ENCODE results near the gene FOXG1.

The FOXG1 gene

DNA sequence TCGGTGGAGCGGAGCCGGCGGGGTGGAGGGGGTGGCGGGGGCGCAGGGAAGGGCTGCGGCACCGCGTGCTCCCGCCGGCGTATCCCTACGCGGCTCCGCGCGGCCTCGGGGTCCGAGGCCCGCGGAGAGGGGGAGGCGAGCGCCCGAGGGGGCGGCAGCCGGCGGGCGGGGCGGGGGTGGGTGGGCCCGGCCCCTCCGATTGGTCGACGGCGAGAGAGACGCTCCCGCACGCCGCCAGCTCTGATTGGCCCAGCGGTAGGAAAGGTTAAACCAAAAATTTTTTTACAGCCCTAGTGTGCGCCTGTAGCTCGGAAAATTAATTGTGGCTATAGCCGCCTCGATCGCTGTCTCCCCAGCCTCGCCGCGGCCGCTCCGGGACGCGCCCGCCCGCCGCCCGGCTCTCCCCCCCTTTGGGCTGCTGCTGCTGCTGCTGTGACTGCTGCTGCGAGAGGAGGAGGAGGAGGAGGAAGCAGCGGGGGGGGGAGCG lies at the start of gene FOXG1:
FOXG1 (plus strand) TSS at position 319 of the 487 bp plus-strand sequence. CDS start 493 bp downstream, outside the sequence.
- peak; percentile 86 for DNase-seq (ENCODE audit: low spot score)

DNA sequence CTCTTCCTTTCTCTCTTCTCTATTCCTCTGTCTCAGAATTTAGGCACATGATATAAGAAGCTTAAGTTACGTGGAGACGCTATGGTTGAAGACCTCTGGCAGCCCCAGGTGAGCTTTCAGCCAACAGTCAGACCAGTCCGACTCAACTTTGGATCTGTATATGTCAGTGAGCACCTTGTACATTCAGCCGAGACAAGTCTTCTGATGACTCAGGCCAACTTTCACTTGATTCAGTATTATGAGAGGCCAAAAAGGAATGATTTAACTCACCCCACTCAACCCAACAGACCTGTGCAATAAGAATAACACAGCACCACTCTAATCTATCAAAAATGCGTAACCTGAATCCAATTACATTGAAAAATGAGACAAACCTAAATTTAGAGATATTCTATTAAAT lies 47.5 kb upstream of the FOXG1 start:
- no peak for DNase-seq (ENCODE audit: low spot score)

DNA sequence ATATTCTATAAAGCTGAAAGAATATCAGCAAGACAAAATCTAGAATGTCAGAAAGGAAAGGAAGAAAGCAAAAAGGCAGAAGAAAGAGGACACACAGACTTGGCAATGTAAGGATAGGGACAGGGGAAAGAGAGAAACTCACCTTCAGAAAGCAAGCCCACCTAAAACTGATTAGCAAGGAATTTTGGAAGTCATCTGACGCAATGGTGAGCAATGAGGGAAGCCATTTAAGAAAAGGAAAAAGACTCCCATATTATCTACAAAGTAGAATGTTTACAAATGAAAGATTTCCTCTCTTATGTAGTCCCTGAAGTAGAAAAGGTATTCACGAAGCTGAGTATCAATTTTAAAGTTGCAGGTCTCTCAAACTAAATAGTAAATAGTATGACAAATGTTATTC lies 35.2 kb upstream of the FOXG1 start:
- no peak for DNase-seq (ENCODE audit: low spot score)

DNA sequence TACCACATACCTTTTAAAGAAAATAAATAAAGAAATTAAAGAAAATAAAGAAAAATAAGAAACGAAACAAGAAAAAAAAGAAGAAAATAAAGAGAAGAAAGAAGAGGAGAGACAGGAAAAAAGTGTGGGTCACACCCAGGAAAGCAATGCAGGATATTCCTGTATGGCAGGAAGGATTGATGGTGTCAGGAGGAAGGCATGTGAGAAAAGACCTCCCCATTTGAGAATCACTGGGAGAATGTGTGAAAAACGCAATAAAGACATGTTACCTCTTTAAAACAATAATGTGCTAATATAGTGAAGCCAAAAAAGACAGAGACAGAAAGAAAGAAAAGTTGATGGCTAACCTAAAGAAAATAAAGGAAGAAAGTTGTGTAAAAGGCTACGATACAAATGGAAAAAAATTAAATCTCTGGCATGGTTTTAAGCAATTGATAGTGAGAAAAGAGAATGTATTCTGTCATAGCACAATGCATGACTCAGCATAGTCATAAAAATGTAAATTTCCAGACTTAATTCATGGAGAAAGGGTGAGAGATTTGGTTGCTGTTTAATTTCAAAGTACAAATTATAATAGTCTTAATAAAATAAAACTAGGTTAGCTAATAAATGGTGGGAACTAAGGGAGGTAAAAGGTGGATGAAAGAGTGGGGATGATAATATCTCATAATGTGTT lies 24.3 kb upstream of the FOXG1 start:
- no peak for DNase-seq (ENCODE audit: low spot score)

DNA sequence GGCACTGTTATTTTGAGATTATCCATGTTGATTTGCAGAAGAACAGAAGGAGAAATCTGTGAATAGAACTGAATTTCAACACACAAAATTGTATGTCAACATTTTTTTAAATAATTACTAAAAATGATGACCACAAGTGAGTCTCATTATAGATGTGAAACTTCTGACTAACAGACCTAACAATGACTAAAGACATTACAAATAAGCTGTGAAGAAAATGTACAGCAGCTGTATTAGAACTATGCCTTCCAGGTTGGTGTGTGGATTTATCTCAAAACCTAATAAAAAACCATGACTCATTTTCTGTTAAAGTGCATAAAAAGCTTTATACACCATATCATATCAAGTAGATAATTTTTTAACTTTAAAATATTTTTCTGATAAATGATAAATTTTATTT lies 22.5 kb upstream of the FOXG1 start:
- DNase-seq (ENCODE audit: low spot score): no peak

DNA sequence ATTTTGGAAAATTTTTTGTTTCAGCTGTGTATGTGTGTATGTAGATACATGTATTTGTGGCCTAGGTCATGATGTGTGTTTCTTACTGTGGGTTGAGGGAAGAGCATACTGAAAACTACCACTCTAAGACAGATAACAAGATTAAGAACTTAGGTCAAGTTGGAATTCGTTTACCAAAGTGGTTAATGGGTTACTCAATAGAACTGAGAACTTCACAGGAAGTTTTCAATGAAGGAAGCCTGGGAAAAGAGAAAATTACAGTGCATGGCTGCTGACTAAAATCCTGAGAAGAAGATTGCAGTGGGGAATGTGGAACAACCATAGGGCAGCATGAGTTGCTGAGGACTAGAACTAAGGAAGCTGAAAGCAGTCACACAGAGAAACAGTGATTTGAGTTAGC lies 21.4 kb upstream of the FOXG1 start:
- DNase-seq (ENCODE audit: low spot score): no peak

DNA sequence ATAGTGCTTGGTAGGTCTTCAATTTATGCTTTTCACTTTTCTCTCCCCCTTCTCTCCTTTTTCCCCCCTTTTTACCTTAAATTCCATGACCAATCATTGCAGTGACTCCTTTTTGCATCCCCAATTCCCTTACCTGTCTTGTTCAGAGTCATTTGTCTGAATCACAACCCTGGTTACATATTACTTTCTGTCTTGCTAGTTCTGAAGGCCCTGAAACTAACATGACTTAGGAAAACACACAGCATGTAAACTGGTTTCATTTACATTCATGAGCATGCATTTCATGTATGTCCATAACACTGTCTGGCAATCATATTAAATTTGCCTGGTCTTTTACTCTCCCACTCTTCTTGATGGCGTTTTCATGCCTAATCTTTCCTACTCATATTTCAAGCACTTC lies 20.3 kb upstream of the FOXG1 start:
- no peak for DNase-seq (ENCODE audit: low spot score)

DNA sequence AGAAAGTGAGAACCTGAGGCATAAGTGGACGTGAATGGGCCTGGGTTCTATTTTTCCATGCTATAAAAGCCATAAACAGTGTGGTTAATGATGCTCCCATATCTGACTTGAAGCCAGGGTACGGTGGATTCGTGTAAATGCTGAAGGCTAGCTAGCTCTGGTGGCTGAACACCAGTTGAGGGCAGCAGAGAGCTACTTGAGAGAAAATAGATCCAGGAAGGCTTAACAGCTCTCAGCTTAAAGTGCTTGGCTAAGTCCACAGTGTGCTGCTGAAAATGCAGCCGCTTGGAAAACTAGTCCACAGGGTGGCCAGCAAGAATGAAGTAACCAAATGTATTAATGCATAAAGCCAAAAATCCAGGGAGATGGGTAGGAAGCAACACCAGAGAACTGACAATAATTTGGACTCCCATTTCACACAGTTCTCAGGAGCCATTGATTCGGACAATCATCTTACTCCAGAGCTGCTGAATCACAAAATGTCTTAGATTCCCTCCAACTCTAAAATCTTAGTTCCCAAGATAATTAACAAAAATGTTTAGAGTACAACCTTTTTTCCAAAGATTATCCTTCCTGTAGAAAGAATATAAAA lies 15.0 kb upstream of the FOXG1 start:
- peak; percentile 81 for DNase-seq (ENCODE audit: low spot score)

DNA sequence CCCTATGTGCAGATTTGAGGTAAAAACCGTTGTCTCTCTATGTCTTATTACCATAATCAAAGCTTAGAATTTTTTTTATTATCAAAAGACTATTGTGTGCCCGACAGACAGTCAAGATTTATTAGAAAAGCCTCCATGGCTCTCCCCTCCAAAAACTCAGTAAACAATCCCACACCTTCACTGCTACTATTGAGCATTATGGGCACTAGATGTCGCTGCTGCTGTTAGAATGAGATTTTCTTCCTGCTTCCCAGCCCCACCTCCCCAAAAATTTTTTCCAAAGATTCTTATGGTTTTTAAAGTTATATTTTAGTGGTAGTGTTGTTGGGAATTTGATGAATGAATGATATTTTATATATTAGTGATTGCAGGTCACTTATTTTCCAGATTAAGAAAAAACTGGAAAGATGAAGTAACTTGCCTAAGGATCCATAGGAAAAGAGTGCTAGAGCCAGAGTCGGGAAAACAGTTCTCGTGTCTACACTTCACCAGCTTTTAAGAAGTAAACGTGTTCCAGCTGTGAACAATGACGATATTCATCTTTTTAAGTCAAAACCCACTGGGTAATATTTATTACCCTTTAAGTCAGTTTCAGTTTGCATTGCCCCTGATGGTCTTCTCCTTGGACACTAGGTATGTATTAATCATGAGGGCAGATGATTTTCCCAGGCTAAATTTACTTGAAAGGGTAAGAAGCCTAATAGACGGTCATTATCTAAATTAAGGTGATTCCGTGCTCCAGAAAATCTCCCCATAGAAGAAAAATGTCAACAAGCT lies 12.2 kb upstream of the FOXG1 start:
- DNase-seq (ENCODE audit: low spot score): peak; percentile 80

DNA sequence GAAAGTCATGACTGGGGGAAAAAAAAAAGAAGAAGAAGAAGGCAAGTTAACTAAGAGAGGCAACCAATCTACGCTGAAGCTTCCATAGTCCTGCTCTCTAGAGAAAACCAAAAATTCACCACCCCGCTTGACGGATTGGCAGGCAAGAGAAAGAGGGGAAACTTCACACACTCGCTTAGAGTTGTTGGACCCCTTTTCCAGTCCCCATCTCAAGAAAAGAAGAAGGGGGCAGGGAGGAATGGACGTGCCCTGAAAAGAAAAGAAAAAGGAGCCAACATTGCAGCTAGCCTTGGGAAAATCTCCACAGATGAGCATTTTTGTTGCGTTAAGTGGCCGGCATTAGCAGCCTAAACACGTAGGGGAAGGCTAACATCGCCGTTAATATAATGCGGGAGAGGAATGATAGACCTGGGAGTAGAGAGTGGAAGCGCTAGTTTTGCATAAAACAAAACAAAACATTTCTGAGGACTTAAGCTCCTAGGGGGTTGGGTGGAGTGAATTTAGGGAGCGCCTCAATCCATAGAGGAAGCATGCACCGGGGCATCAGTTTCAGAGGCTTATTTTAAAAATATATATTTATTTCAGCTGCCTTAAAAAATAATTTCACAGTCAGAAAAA lies 11.3 kb upstream of the FOXG1 start:
- DNase-seq (ENCODE audit: low spot score): no peak

DNA sequence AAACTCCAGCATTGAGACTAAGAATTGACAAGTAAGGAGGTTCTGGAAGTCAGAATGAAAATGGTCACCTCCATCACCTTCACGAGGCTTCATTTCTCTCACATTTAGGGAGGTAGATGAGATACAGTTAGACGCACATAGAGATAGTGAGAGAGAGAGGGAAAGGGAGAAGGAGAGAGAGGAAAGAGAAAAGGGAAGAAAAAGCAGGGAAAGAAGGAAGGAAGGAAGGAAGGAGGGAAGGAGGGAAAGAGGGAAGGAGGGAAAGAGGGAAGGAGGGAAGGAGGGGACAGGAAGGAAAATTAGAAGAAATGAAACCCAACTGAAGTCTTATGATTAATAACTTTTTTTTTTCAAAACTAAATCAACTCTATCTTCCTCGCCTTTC lies 10.7 kb upstream of the FOXG1 start:
- DNase-seq (ENCODE audit: low spot score): no peak

DNA sequence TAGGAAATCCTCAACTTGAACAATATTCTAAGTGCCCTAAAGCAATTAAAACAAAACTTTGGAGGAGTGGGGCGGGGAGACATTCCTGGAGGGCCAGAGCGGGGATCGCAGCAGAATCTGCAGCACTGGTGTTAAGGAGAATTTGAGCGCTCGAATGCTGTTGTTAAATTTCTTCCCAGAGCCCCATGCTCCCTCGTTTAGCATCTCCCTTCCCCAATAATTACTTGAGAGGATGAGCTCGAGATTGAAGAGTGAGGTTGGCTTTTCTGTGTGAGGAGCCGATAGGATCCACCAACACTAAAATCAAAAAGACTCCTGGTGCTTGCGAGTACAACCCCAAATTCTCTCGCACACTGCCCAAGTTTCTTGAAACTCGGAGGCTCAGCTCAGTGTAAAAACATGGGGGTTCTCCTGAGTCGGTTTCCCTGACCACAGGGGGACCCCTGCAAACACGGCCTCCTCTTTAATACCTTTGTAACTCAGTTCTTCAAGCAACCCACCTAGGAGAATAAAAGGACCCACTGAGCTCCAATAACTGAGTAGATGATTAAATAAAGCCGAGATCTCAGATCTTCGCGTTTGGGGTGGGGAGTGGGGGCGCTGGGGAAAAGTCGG lies 10.2 kb upstream of the FOXG1 start:
- DNase-seq (ENCODE audit: low spot score): no peak

DNA sequence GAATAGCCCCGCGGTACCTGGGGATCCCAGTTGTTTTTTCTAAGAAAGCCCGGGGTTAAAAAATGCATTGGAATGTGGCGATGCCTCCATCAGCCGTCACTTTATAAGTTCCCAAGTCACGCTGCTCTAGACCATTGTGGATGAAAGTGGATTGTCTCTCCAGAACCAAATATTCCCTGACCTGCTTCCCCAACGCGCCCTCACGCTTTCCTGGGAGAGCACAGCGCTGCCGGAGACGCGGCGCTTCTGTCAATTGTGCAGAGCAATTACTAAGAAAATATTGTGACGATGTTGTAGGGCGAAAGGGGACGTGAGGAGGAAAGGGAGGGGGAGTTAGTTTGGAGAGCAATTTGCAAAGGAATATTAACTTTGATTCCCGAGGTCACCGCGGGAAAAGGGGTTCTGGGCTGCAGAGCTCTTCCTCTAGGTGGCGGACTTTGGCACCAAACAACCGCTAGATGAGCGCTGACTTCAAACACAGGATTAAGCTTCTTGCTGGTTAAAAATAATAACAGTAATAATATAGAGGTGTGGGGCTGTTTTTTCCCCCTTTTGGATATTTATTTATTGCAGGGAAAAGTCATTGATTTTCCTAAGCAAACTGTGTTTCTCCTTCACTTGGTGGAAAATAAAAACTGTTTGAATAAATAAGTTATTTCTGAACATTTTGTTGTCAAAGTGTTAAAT lies 9.6 kb upstream of the FOXG1 start:
- DNase-seq (ENCODE audit: low spot score): peak; percentile 67

DNA sequence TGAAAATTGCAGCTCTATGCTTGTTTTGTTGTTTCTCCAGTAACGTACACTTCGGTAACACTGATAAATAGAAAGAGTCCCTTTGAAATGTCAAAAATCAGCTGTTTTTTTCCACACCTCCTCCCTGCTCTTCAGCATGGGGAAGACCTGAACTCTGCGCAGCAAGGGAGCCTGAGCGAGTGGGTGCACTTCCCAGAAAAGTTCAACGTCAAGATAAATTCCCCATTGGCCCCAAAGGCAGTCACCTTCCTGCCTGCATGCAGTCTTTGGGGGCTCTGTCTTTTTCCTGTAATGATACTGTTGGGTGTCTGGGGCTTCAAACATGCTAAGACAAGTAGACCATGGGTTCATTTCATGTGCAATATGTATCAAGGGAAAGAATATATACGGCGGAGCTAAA lies 8.8 kb upstream of the FOXG1 start:
- no peak for DNase-seq (ENCODE audit: low spot score)

DNA sequence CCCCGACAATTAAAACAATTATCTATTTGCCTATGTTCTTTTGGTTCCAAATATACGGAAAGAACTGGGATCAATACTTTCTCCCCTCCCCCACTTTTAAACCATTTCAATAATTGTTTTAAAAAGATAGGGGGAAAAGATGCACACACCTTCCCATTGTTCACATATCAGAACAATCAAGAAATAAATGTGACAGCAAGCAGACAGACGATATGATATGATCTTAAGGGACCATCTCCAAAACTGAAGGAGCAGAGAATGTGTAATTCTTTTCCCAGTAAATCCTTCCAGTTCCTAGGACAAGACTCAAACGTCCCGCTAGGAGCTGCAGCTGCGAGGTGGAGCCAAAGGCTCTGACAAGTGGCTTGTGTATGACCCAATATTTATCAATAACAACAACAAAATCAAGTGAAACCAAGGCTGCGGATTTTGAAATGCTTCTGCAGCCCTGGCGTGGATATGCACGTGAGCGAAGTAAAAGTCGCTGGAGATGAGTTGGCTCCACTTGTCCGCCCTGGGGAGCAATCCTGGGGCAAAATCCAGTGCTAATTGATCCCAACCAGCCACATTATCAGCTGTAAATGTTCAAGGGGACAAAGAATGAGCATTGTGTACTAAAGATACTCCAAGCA lies 8.2 kb upstream of the FOXG1 start:
- no peak for DNase-seq (ENCODE audit: low spot score)

DNA sequence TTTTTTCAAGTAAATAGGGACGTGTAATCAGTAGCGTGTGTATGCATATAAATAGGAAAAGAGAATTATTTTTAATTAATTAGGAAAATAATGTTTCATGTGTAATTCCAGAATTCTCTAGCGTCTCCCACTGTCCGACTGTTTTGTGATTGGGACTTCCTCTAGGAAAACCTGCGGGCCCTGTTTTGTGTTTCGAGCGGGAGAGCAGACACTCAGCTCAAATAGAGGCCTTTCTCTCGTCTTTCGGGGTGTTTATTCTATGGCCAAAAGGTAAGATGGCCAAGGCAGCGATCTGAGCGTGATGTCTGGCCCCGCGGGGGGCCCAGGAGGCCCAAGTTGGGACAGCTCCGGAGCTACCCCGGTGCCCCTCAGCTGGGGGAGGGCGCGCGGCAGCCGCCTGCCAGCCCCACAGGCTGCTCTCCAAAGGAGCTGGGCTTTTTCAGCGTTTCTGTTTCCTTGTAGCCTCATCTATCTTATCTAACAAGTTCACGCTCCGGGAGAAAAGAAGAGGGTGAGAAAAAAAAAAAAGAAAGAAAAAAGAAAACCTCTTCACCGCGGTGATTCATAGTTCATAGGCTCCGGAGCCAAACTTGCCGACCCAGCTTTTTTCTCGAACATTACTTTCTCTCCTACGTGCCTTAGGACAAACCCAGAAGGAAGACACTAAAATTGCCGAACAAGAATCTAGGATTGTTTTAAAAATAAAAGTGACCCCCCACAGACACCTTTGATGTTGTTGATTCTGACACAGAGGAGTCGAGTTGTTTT lies 7.5 kb upstream of the FOXG1 start:
- DNase-seq (ENCODE audit: low spot score): no peak

DNA sequence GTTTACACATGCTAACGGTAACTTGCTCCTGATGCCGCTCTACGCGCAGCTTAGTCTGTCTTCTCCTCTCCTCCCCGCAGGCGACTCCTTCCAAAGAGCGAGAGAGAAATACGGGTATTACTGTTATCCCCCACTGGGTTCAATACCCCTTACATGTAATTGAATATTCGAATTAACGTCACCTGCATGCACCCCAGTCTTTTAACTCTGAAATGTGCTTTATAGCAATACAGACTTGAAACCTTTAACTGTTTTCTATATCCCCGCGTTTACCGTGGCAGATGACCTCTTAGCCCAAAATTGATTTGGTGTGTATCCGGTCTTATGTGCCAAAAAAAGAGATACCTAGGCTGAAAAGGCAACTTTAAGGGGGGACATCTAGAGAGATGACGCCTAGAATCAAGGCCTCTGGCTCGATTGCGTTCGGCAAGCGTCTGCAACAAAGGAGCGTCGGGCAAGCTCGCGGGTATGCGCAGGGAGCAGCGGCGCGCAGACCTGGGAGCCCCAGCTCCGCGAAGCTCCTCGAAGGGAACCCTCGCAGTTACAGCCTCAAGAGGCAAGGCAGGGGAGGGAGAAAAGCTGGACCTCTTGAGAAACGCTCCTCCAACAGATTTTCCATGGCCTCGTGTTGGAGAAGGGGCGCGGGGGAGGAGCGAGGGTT lies 6.8 kb upstream of the FOXG1 start:
- no peak for DNase-seq (ENCODE audit: low spot score)

DNA sequence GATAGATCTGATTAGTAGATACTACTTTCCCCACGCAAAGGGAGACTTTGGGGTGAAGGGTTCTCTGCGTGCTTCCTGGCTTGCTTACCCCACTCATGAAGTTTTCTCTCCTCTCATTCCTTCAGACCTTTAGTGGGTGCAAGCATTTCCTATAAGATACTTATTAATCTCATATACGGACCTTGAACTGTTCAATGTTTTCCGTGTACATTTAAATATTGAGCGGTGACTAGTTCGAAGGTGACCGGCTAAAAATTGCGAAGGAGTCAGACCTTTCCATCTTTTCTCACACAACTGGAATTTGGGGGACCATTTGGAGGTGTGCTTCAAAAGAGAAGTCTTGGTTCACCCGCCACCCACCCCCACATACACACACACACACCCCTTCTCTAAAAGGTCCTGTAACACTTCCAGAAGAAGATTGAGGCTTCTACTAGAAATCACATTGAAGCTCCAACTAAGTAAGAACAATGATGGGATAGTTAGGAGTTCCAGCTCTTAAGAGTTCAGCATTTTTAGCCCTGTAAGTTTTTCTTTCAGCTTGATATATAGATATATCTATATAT lies 6.1 kb upstream of the FOXG1 start:
- DNase-seq (ENCODE audit: low spot score): no peak

DNA sequence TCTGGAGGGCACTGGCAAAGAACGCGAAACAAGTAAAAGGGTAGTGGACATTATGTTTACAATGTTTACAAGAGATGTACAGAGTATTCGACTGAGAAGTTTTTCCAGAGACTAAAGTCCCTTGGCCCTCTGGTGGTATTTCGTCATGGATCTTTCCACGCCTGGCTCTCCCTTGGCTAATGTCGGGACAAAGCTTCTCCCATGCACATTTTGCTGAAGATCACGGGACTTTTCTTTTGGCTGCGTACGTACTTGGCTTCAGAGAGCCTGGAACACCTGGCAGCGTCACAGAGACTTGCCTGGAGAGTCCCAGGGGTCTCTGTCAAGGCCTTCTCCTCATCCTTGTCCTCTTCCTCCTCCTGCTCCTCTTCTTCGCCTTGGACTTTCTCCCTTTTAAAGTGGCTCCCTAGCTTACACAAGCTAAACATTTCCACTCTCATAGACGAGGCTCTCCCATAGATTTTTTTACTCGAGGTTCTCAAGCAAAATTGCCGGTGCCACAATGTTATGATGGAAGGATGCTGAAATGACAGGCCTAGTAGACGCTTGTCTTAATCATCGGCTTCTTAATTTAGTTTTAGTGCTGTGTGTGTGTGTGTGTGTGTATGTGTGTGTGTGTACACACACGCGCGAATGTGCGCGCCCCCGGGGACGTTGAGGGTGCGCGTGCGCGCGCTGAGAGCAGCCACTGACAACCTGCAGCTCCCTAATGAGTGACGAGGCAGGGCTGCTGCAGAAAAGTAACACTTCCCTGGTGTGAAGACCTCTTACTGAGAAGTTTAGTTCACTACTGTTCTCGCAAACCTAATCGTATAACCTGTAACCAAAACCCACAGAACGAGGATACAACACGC lies 4.9 kb upstream of the FOXG1 start:
- no peak for DNase-seq (ENCODE audit: low spot score)
